IPS-15b (cell line): Measurements from ENCODE around the gene MIER2.
"Not testable (repeated sequence)": the region's sequence is repeated elsewhere in the genome, so short reads cannot be mapped to it uniquely, and the experiment has no call there.

ENCODE experiments used
- H3K27me3 ChIP-seq: one replicate; pipeline ENCODE4 v1.6.1; 2013; ENCODE audit warnings: low read length; ENCODE audit not compliant: control insufficient read depth, insufficient read depth
- H3K36me3 ChIP-seq: one replicate; pipeline ENCODE4 v1.6.1; 2013; ENCODE audit warnings: low read length; ENCODE audit not compliant: control insufficient read depth, insufficient read depth
- H3K4me1 ChIP-seq: one replicate; pipeline ENCODE4 v1.6.1; 2013; ENCODE audit warnings: mild to moderate bottlenecking, low read length; ENCODE audit not compliant: control insufficient read depth, insufficient read depth
- H3K4me3 ChIP-seq: one replicate; pipeline ENCODE4 v1.5.1; 2013; ENCODE audit warnings: low read depth, low read length
- H3K9ac ChIP-seq: one replicate; pipeline ENCODE4 v1.6.1; 2013; ENCODE audit warnings: low read depth, mild to moderate bottlenecking, low read length
- H3K9me3 ChIP-seq: one replicate; pipeline ENCODE4 v1.6.1; 2013; ENCODE audit warnings: mild to moderate bottlenecking, low read length; ENCODE audit not compliant: control insufficient read depth, insufficient read depth

The MIER2 gene

GRCh38 chr19:344625-345319 lies at the start of gene MIER2:
MIER2 (minus strand) TSS chr19:344796; CDS start chr19:344782, 14 bp downstream.
- H3K27me3 ChIP-seq, result peaks cover 13% of the 10 kb centered on the region
- H3K9ac ChIP-seq, result peak within 1 kb of the TSS; percentile 87
- H3K4me3 ChIP-seq, result peak within 1 kb of the TSS; percentile 75
- H3K9me3 ChIP-seq, result no peaks in the 10 kb centered on the region
- peaks cover 15% of the 10 kb centered on the region for H3K36me3 ChIP-seq
- H3K4me1 ChIP-seq, result peaks cover 12% of the 10 kb centered on the region

GRCh38 chr19:393560-393959 lies 49.0 kb upstream of the MIER2 start:
- not testable (repeated sequence) for H3K9ac ChIP-seq, H3K4me3 ChIP-seq, H3K4me1 ChIP-seq, H3K36me3 ChIP-seq, H3K27me3 ChIP-seq, H3K9me3 ChIP-seq

- H3K4me3 ChIP-seq, result no peak overlapping the region
- H3K9me3 ChIP-seq, result no peaks in the 10 kb centered on the region
- H3K9ac ChIP-seq, result no peak overlapping the region
- H3K27me3 ChIP-seq, result no peaks in the 10 kb centered on the region
- H3K4me1 ChIP-seq, result no peaks in the 10 kb centered on the region
- H3K36me3 ChIP-seq, result no peaks in the 10 kb centered on the region
These were observed 47.9 kb upstream of the MIER2 start for GRCh38 chr19:392375-392970.

- Histone ChIP-seq H3K4me3 (no peak overlapping the region), H3K4me1 (no peaks in the 10 kb centered on the region), H3K36me3 (no peaks in the 10 kb centered on the region), H3K27me3 (no peaks in the 10 kb centered on the region), H3K9me3 (no peaks in the 10 kb centered on the region), H3K9ac (no peak overlapping the region)
These were observed 47.3 kb upstream of the MIER2 start for GRCh38 chr19:391726-392374.

GRCh38 chr19:391207-391557 lies 46.6 kb upstream of the MIER2 start:
- H3K9ac ChIP-seq, result no peak overlapping the region
- H3K4me3 ChIP-seq, result no peak overlapping the region
- no peaks in the 10 kb centered on the region for H3K9me3 ChIP-seq
- H3K27me3 ChIP-seq, result no peaks in the 10 kb centered on the region
- peaks cover 2% of the 10 kb centered on the region for H3K4me1 ChIP-seq
- no peaks in the 10 kb centered on the region for H3K36me3 ChIP-seq

GRCh38 chr19:390386-391206 lies 46.0 kb upstream of the MIER2 start:
- no peak overlapping the region for H3K9ac ChIP-seq
- no peaks in the 10 kb centered on the region for H3K27me3 ChIP-seq
- no peaks in the 10 kb centered on the region for H3K36me3 ChIP-seq

GRCh38 chr19:389935-390289 lies 45.3 kb upstream of the MIER2 start:
- no peaks in the 10 kb centered on the region for H3K9me3 ChIP-seq
- H3K36me3 ChIP-seq, result no peaks in the 10 kb centered on the region
- H3K9ac ChIP-seq, result no peak overlapping the region
- no peaks in the 10 kb centered on the region for H3K27me3 ChIP-seq
- no peak overlapping the region for H3K4me3 ChIP-seq
- peaks cover 12% of the 10 kb centered on the region for H3K4me1 ChIP-seq

More at GRCh38 chr19:390386-391206, 46.0 kb upstream of the MIER2 start:
- no peaks in the 10 kb centered on the region for H3K9me3 ChIP-seq
- peaks cover 6% of the 10 kb centered on the region for H3K4me1 ChIP-seq
- H3K4me3 ChIP-seq, result no peak overlapping the region

GRCh38 chr19:389255-389934 lies 44.8 kb upstream of the MIER2 start:
- Histone ChIP-seq H3K4me3 (no peak overlapping the region), H3K4me1 (peaks cover 15% of the 10 kb centered on the region), H3K27me3 (no peaks in the 10 kb centered on the region), H3K36me3 (no peaks in the 10 kb centered on the region), H3K9me3 (no peaks in the 10 kb centered on the region), H3K9ac (peak overlapping the region; percentile 47)

GRCh38 chr19:388691-389090 lies 44.1 kb upstream of the MIER2 start:
- H3K36me3 ChIP-seq, result no peaks in the 10 kb centered on the region
- H3K27me3 ChIP-seq, result no peaks in the 10 kb centered on the region
- H3K9ac ChIP-seq, result no peak overlapping the region
- H3K4me3 ChIP-seq, result no peak overlapping the region
- H3K4me1 ChIP-seq, result peaks cover 19% of the 10 kb centered on the region
- no peaks in the 10 kb centered on the region for H3K9me3 ChIP-seq

- peaks cover 19% of the 10 kb centered on the region for H3K4me1 ChIP-seq
- no peaks in the 10 kb centered on the region for H3K36me3 ChIP-seq
- no peaks in the 10 kb centered on the region for H3K9me3 ChIP-seq
- H3K27me3 ChIP-seq, result no peaks in the 10 kb centered on the region
- peak overlapping the region; percentile 8 for H3K4me3 ChIP-seq
- no peak overlapping the region for H3K9ac ChIP-seq
These were observed 43.2 kb upstream of the MIER2 start for GRCh38 chr19:387777-388176.

GRCh38 chr19:386632-387301 lies 42.2 kb upstream of the MIER2 start:
- not testable (repeated sequence) for H3K9ac ChIP-seq, H3K27me3 ChIP-seq, H3K9me3 ChIP-seq, H3K36me3 ChIP-seq, H3K4me3 ChIP-seq
- peaks cover 19% of the 10 kb centered on the region for H3K4me1 ChIP-seq
